H1 (cell line): ENCODE results near the gene MACROD2. TPM values are rescaled to one million over a fixed set of nuclear protein-coding genes. Genes with fewer than 3 reads are reported as not detected.

Experiments
- CTCF ChIA-PET: fragments of 300-600 bp; sonication (Branson Sonifier 250); formaldehyde crosslinking; loops from one replicate; lab custom pipeline; 2021; ENCODE audit not compliant: partially characterized antibody; lab: Charles Lee
- POLR2A ChIA-PET: fragments of 300-600 bp; sonication (Branson Sonifier 250); formaldehyde crosslinking; loops from one replicate; lab custom pipeline; 2021; ENCODE audit warnings: inconsistent platforms; ENCODE audit not compliant: partially characterized antibody; lab: Charles Lee
- DNase-seq, 2 experiments: peaks; one replicate each; pipeline versions ENCODE4 v3.0.0 to v3.0.0-alpha.2; 2010 to 2022; ENCODE audit warnings: low spot score in 2 of 2, low read depth in 1 of 2, mixed read lengths in 1 of 2
- FAIRE-seq: peaks from 2 replicates; lab custom pipeline; 2011; peaks lifted over from hg19 to GRCh38; lab: Jason Lieb, UNC
- H2AFZ ChIP-seq: 2 replicates; pipeline ENCODE4 v1.8.1; 2012; ENCODE audit warnings: low read length, inconsistent platforms
- H2AK5ac ChIP-seq: 2 replicates; pipeline ENCODE4 v1.6.1; 2013; ENCODE audit warnings: low read depth, low read length
- H2BK120ac ChIP-seq: replicated peaks from 2 replicates; pipeline ENCODE3; 2013; ENCODE audit warnings: low read depth, low read length, inconsistent platforms
- H2BK12ac ChIP-seq: 2 replicates; pipeline ENCODE4 v1.6.1; 2013; ENCODE audit warnings: low read depth, low read length
- H2BK15ac ChIP-seq: 2 replicates; pipeline ENCODE4 v1.6.1; 2013; ENCODE audit warnings: low read length
- H2BK20ac ChIP-seq: 2 replicates; pipeline ENCODE4 v1.6.1; 2013; ENCODE audit warnings: low read length
- H2BK5ac ChIP-seq: 2 replicates; pipeline ENCODE4 v1.6.1; 2013; ENCODE audit warnings: low read depth, low read length
- H3K14ac ChIP-seq: 2 replicates; pipeline ENCODE4 v1.6.1; 2013; ENCODE audit warnings: inconsistent platforms; ENCODE audit not compliant: insufficient read length
- H3K18ac ChIP-seq: 2 replicates; pipeline ENCODE4 v1.6.1; 2013; ENCODE audit warnings: low read length; ENCODE audit errors: extremely low read depth
- H3K23ac ChIP-seq: 2 replicates; pipeline ENCODE4 v1.6.1; 2013; ENCODE audit warnings: inconsistent platforms; ENCODE audit not compliant: insufficient read length
- H3K23me2 ChIP-seq: 2 replicates; pipeline ENCODE4 v1.6.1; 2013; ENCODE audit warnings: low read depth, low read length
- H3K27ac ChIP-seq: 2 replicates; pipeline ENCODE4 v1.6.1; 2011; ENCODE audit warnings: low read depth, low read length, inconsistent platforms
- H3K27me3 ChIP-seq, 4 experiments: replicated peaks in 1 of 4; 1 replicate in 1 of 4; 2 replicates in 3 of 4; pipeline versions ENCODE4 v1.6.1 to v1.8.1; 2011 to 2013; ENCODE audit warnings: low read length in 3 of 4, mild to moderate bottlenecking in 3 of 4, inconsistent platforms in 2 of 4, mixed read lengths in 2 of 4, moderate library complexity in 1 of 4; ENCODE audit not compliant: control insufficient read depth in 3 of 4, insufficient read depth in 3 of 4; ENCODE audit errors: extremely low read depth in 1 of 4
- H3K36me3 ChIP-seq, 4 experiments: 2 replicates each; pipeline versions ENCODE4 v1.6.1 to v1.8.1; 2011 to 2013; ENCODE audit warnings: mild to moderate bottlenecking in 4 of 4, low read length in 3 of 4, moderate library complexity in 2 of 4, control low read depth in 1 of 4, inconsistent platforms in 1 of 4; ENCODE audit not compliant: insufficient read depth in 4 of 4, control insufficient read depth in 2 of 4
- H3K4ac ChIP-seq: replicated peaks from 2 replicates; pipeline ENCODE3; 2013; ENCODE audit warnings: low read length, low read depth, mixed read lengths, inconsistent platforms; ENCODE audit not compliant: insufficient read length
- H3K4me1 ChIP-seq, 4 experiments: replicated peaks in 1 of 4; 1 replicate in 1 of 4; 2 replicates in 3 of 4; pipeline versions ENCODE4 v1.6.1 to v1.8.1; 2011 to 2013; ENCODE audit warnings: low read length in 3 of 4, inconsistent platforms in 2 of 4, mixed read lengths in 1 of 4; ENCODE audit not compliant: insufficient read depth in 4 of 4, control insufficient read depth in 3 of 4
- H3K4me2 ChIP-seq, 2 experiments: 2 replicates each; pipeline versions ENCODE4 v1.6.1 to v1.8.1; 2011 to 2013; ENCODE audit warnings: low read depth in 2 of 2, low read length in 2 of 2, control low read depth in 1 of 2, inconsistent platforms in 1 of 2, mild to moderate bottlenecking in 1 of 2; ENCODE audit not compliant: insufficient read depth in 1 of 2
- H3K4me3 ChIP-seq, 4 experiments: fragments of 200-600, 300-600 bp in 1 of 4; sonication (generic), shearing (Covaris generic), sonication (Bioruptor Twin) in 1 of 4; 2 replicates each; pipeline versions ENCODE4 v1.5.1 to v1.8.1; 2011 to 2016; ENCODE audit warnings: low read length in 4 of 4, low read depth in 3 of 4, control low read depth in 2 of 4, inconsistent platforms in 2 of 4, mild to moderate bottlenecking in 2 of 4, mixed read lengths in 1 of 4, moderate library complexity in 1 of 4; ENCODE audit not compliant: insufficient read depth in 2 of 4; ENCODE audit errors: extremely low read depth in 1 of 4
- H3K56ac ChIP-seq: replicated peaks from 2 replicates; pipeline ENCODE3; 2013; ENCODE audit warnings: low read depth, mild to moderate bottlenecking, mixed read lengths, low read length, inconsistent platforms; ENCODE audit not compliant: insufficient read length
- H3K79me1 ChIP-seq: 2 replicates; pipeline ENCODE4 v1.6.1; 2013; ENCODE audit warnings: low read depth, low read length, control low read depth
- H3K79me2 ChIP-seq, 2 experiments: 2 replicates each; pipeline versions ENCODE4 v1.6.1 to v1.8.1; 2012 to 2013; ENCODE audit warnings: low read length in 2 of 2, mild to moderate bottlenecking in 2 of 2, inconsistent platforms in 1 of 2; ENCODE audit not compliant: insufficient read depth in 2 of 2, control insufficient read depth in 1 of 2
- H3K9ac ChIP-seq, 4 experiments: replicated peaks in 1 of 4; 1 replicate in 1 of 4; 2 replicates in 3 of 4; pipeline versions ENCODE4 v1.6.1 to v1.8.1; 2011 to 2013; ENCODE audit warnings: low read depth in 3 of 4, low read length in 3 of 4, control low read depth in 2 of 4, mild to moderate bottlenecking in 2 of 4, moderate library complexity in 2 of 4, inconsistent platforms in 1 of 4; ENCODE audit errors: extremely low read depth in 1 of 4
- H3K9me3 ChIP-seq, 2 experiments: 2 replicates each; pipeline versions ENCODE4 v1.6.1 to v1.8.1; 2012 to 2013; ENCODE audit warnings: mild to moderate bottlenecking in 2 of 2, moderate library complexity in 2 of 2, control low read depth in 1 of 2, inconsistent platforms in 1 of 2, low read depth in 1 of 2, low read length in 1 of 2, mixed read lengths in 1 of 2; ENCODE audit not compliant: insufficient read depth in 2 of 2
- H4K20me1 ChIP-seq, 2 experiments: replicated peaks in 1 of 2; 2 replicates each; pipeline versions ENCODE3 to v1.8.1; 2011 to 2013; ENCODE audit warnings: inconsistent platforms in 2 of 2, low read length in 2 of 2, mild to moderate bottlenecking in 1 of 2; ENCODE audit not compliant: insufficient read depth in 2 of 2, control insufficient read depth in 1 of 2
- H4K5ac ChIP-seq: 2 replicates; pipeline ENCODE4 v1.6.1; 2013; ENCODE audit warnings: low read length, low read depth, mixed read lengths, inconsistent platforms; ENCODE audit not compliant: insufficient read length
- H4K8ac ChIP-seq: 2 replicates; pipeline ENCODE4 v1.8.0; 2013; ENCODE audit warnings: mild to moderate bottlenecking, moderate library complexity, low read length, inconsistent platforms; ENCODE audit not compliant: insufficient read depth; ENCODE audit errors: extremely low read depth
- H4K91ac ChIP-seq: replicated peaks from 2 replicates; pipeline ENCODE3; 2013; ENCODE audit warnings: low read length, mixed read lengths, inconsistent platforms; ENCODE audit not compliant: insufficient read length
- PHF8 ChIP-seq: fragments of 200-600 bp; sonication (generic); conservative IDR thresholded peaks from 2 replicates; pipeline ENCODE4 v1.7.1; 2012; ENCODE audit warnings: low read depth, mild to moderate bottlenecking, inconsistent platforms, low read length, moderate library complexity
- WGBS, 2 experiments: shearing (Covaris generic) in 1 of 2; methylation state at CpG; one replicate each; pipeline versions ENCODE4 v1.1.6 to v1.1.7; 2013 to 2015; ENCODE audit warnings: low lambda C conversion rate in 2 of 2, mixed read lengths in 2 of 2, inconsistent platforms in 1 of 2, low coverage in 1 of 2, missing lambda C conversion rate in 1 of 2; ENCODE audit not compliant: insufficient replicate concordance in 2 of 2, insufficient coverage in 1 of 2, insufficient read length in 1 of 2; ENCODE audit errors: extremely low coverage in 1 of 2, missing lambda C conversion rate in 1 of 2; 5-methylcytosine and 5-hydroxymethylcytosine counted together
- polyA plus RNA-seq, 7 experiments: library from polyadenylated mRNA; depleted of rRNA in 3 of 7; stranded (reverse) in 5 of 7; unstranded in 2 of 7; fragments of >200 nt in 5 of 7; fragments of 200-250 nt in 2 of 7; gene quantifications; 1 replicate in 5 of 7; 2 replicates in 1 of 7; 4 replicates in 1 of 7; pipeline versions ENCODE4 v1.2.1 to v1.2.3, GENCODE V29; 2011 to 2013; ENCODE audit warnings: missing spikeins in 2 of 7, mixed read lengths in 2 of 7
- total RNA-seq: library from RNA; stranded (reverse); fragmentation: NEBNext Ultra II Directional; extraction: Animal tissue kit (Norgen Biotek cat#: 25700); gene quantifications from 2 replicates; pipeline ENCODE4 v1.2.1, GENCODE V29; 2021

The MACROD2 gene
- total and polyA plus RNA-seq, 2 of the 8 experiments (the other 6 are each of a cell fraction or from before 2014, with no cell fraction given), result 0.70 to 3.9 TPM

DNA sequence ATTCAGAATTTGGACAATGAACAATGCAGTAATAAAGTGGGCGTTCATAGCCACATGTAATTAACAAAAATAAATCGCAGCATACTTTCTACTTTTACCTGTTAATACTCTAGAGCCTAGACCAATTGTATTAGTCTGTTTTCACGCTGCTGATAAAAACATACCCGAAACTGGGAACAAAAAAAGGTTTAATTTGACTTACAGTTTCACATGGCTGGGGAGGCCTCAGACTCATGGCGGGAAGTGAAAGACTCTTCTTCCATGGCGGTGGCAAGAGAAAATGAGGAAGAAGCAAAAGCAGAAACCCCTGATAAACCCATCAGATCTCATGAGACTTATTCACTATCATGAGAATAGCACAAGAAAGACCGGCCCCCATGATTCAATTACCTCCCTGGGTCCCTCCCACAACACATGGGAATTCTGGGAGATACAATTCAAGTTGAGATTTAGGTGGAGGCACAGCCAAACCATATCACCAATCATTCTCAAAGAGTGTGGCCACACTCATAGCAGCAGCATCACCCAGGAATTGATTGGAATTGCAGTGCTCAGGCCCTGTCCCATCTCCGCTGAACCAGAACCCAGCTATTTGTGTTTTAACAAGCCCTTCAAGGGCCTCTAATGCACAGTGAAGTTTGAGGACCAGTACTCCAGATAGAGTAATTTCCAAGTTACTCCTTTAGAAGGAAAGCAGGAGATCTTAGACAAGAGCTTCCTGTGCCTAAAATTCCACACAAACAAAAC lies 1927.9 kb downstream of the MACROD2 start:
- no peaks in the 10 kb centered on the region for H3K23me2 ChIP-seq
- H4K8ac ChIP-seq, result no peak overlapping the region
- ChIA-PET CTCF (interaction anchor here (0.8 kb wide), 1 partner anchor 9 kb away, joined by 3 read pairs; no protein-coding TSS in a partner anchor), POLR2A (no interaction called here)
- H3K18ac ChIP-seq, result no peak overlapping the region
- no peak overlapping the region for H3K56ac ChIP-seq
- no peak overlapping the region for H3K27ac ChIP-seq
- no peak overlapping the region for H2AFZ ChIP-seq
- DNase-seq, result no peak
- H2AK5ac ChIP-seq, result no peak overlapping the region
- no peak overlapping the region for H2BK20ac ChIP-seq
- H2BK5ac ChIP-seq, result no peak overlapping the region
- no peak overlapping the region for H3K4ac ChIP-seq
- no peak overlapping the region for H3K4me2 ChIP-seq
- no peaks in the 10 kb centered on the region for H3K36me3 ChIP-seq
- H3K14ac ChIP-seq, result no peak overlapping the region
- WGBS, 2 experiments, result 90% methylated on average over 8 of the region's 8 CpGs; no CpG with 5 or more reads in 1 of the 2 experiments
- H3K4me3 ChIP-seq, result no peak overlapping the region
- H2BK12ac ChIP-seq, result no peak overlapping the region
- no peak overlapping the region for H4K5ac ChIP-seq
- no peak overlapping the region for H3K23ac ChIP-seq
- no peak overlapping the region for H4K91ac ChIP-seq
- FAIRE-seq, result no peak
- no peaks in the 10 kb centered on the region for H3K79me2 ChIP-seq
- H2BK15ac ChIP-seq, result no peak overlapping the region
- H3K4me1 ChIP-seq, result no peaks in the 10 kb centered on the region
- H4K20me1 ChIP-seq, result no peaks in the 10 kb centered on the region
- H3K79me1 ChIP-seq, result no peaks in the 10 kb centered on the region
- no peak overlapping the region for H2BK120ac ChIP-seq
- no peaks in the 10 kb centered on the region for H3K27me3 ChIP-seq
- no peaks in the 10 kb centered on the region for H3K9me3 ChIP-seq
- H3K9ac ChIP-seq, result no peak overlapping the region
- TF ChIP-seq PHF8, result no peak
